Dendritic cell treated with granulocyte-macrophage colony-stimulating factor and Interleukin-4, amounts not matched to agents 40 ng/mL and 50 ng/mL, for 4 days (primary cell): ENCODE results near the gene TMEM59L.

Experiments used
- H3K27ac Mint-ChIP-seq: one replicate; pipeline ENCODE4 v1.8.0; 2022; ENCODE audit warnings: mild to moderate bottlenecking, mixed read lengths
- H3K27me3 Mint-ChIP-seq: one replicate; pipeline ENCODE4 v1.8.0; 2022; ENCODE audit warnings: mild to moderate bottlenecking, mixed read lengths
- H3K36me3 Mint-ChIP-seq: one replicate; pipeline ENCODE4 v1.8.0; 2022; ENCODE audit warnings: low read depth, mixed read lengths
- H3K4me1 Mint-ChIP-seq: one replicate; pipeline ENCODE4 v1.8.0; 2022; ENCODE audit warnings: low read depth, mixed read lengths
- H3K4me3 Mint-ChIP-seq: one replicate; pipeline ENCODE4 v1.8.0; 2022; ENCODE audit warnings: mild to moderate bottlenecking, moderate library complexity, mixed read lengths
- H3K9me3 Mint-ChIP-seq: one replicate; pipeline ENCODE4 v1.8.0; 2022; ENCODE audit warnings: mixed read lengths
- intact Hi-C: fragments of 100-400 bp; cut with micrococcal nuclease; formaldehyde crosslinking; loops from one replicate; pipeline ENCODE4 v1.15.0; 2022

The TMEM59L gene

GRCh38 chr19:18659281-18660050 lies 46.8 kb downstream of the TMEM59L start:
- Mint-ChIP-seq H3K4me3 (peak overlapping the region; percentile 14), H3K4me1 (peaks cover 61% of the 10 kb centered on the region), H3K27ac (peak overlapping the region; percentile 78), H3K27me3 (peaks cover 18% of the 10 kb centered on the region), H3K9me3 (no peaks in the 10 kb centered on the region), H3K36me3 (peaks cover 12% of the 10 kb centered on the region)
- intact Hi-C loops = no loop called here

- peaks cover 18% of the 10 kb centered on the region for H3K27me3 Mint-ChIP-seq
- peaks cover 61% of the 10 kb centered on the region for H3K4me1 Mint-ChIP-seq
- H3K4me3 Mint-ChIP-seq = peak overlapping the region; percentile 51
- peaks cover 20% of the 10 kb centered on the region for H3K36me3 Mint-ChIP-seq
- no peaks in the 10 kb centered on the region for H3K9me3 Mint-ChIP-seq
- intact Hi-C loops = no loop called here
- H3K27ac Mint-ChIP-seq = peak overlapping the region; percentile 78
These were observed 47.6 kb downstream of the TMEM59L start for GRCh38 chr19:18660051-18660910.

- H3K36me3 Mint-ChIP-seq = peaks cover 28% of the 10 kb centered on the region
- H3K27ac Mint-ChIP-seq = peak overlapping the region; percentile 78
- H3K9me3 Mint-ChIP-seq = no peaks in the 10 kb centered on the region
- H3K4me3 Mint-ChIP-seq = peak overlapping the region; percentile 13
- H3K4me1 Mint-ChIP-seq = peaks cover 52% of the 10 kb centered on the region
- intact Hi-C loops = no loop called here
- H3K27me3 Mint-ChIP-seq = peaks cover 18% of the 10 kb centered on the region
These were observed 48.4 kb downstream of the TMEM59L start for GRCh38 chr19:18660939-18661670.

GRCh38 chr19:18662972-18663732 lies 50.5 kb downstream of the TMEM59L start:
- Mint-ChIP-seq H3K9me3 (no peaks in the 10 kb centered on the region), H3K27me3 (peaks cover 10% of the 10 kb centered on the region), H3K4me1 (peaks cover 36% of the 10 kb centered on the region), H3K27ac (no peak overlapping the region), H3K36me3 (peaks cover 48% of the 10 kb centered on the region), H3K4me3 (no peak overlapping the region)
- intact Hi-C loops = no loop called here

GRCh38 chr19:18663940-18664530 lies 51.4 kb downstream of the TMEM59L start:
- Mint-ChIP-seq H3K4me1 (peaks cover 28% of the 10 kb centered on the region), H3K36me3 (peaks cover 57% of the 10 kb centered on the region), H3K27me3 (peaks cover 2% of the 10 kb centered on the region), H3K9me3 (no peaks in the 10 kb centered on the region), H3K27ac (no peak overlapping the region), H3K4me3 (no peak overlapping the region)
- intact Hi-C loops = no loop called here

DNA sequence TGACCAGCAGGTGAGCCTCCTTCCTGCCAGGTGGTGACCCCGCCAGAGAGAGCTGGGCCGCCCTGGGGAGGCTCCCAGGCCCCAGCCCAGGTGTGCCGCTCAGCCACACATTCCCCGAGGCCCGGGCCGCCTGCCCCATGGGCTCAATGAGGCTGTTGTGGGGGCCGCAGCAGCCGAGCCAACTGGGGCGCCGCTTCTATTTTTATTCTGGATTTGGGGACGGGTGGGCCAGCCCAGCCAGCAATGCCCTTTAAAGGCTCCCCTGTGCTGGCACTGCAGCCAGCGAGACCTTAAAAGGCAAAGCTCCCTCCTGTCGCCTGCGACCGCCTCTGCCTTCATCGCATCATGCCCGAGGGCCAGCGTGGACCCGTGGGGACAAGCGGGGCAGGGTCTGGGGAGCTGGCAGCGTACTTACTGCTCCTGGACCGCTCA lies 53.1 kb downstream of the TMEM59L start:
- intact Hi-C loops = no loop called here
- no peaks in the 10 kb centered on the region for H3K9me3 Mint-ChIP-seq
- no peak overlapping the region for H3K27ac Mint-ChIP-seq
- H3K36me3 Mint-ChIP-seq = peaks cover 75% of the 10 kb centered on the region
- no peaks in the 10 kb centered on the region for H3K27me3 Mint-ChIP-seq
- H3K4me3 Mint-ChIP-seq = no peak overlapping the region
- peaks cover 14% of the 10 kb centered on the region for H3K4me1 Mint-ChIP-seq

DNA sequence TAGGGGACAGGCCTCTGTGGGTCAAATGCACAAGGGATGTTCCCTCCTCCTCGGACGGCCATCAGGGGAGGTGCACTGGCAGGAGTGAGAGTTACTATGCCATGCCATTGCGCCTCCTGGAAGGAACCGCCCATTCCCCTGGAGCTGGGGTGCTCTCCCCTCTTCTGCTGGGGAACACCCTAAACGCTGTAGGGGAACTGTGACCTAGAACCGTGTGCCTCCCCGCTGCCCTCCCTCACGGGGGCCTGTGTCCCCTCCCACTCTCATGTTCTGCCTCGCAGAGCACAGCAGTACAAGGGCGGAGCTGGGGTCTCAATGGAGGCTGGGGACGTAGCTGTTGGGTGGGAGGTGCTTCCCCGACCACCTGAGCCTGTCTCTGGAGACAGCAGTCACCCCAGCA lies 53.6 kb downstream of the TMEM59L start:
- Mint-ChIP-seq H3K4me3 (no peak overlapping the region), H3K36me3 (peaks cover 79% of the 10 kb centered on the region), H3K4me1 (peaks cover 9% of the 10 kb centered on the region), H3K9me3 (no peaks in the 10 kb centered on the region), H3K27ac (no peak overlapping the region), H3K27me3 (no peaks in the 10 kb centered on the region)
- intact Hi-C loops = no loop called here

- Mint-ChIP-seq H3K9me3 (no peaks in the 10 kb centered on the region), H3K27ac (no peak overlapping the region), H3K4me1 (peaks cover 5% of the 10 kb centered on the region), H3K27me3 (no peaks in the 10 kb centered on the region), H3K4me3 (no peak overlapping the region), H3K36me3 (peaks cover 79% of the 10 kb centered on the region)
- intact Hi-C loops = no loop called here
These were observed 54.1 kb downstream of the TMEM59L start for GRCh38 chr19:18666784-18667183.

GRCh38 chr19:18667531-18668251 lies 55.0 kb downstream of the TMEM59L start:
- Mint-ChIP-seq H3K4me1 (peaks cover 5% of the 10 kb centered on the region), H3K4me3 (no peak overlapping the region), H3K27ac (no peak overlapping the region), H3K36me3 (peaks cover 82% of the 10 kb centered on the region), H3K27me3 (no peaks in the 10 kb centered on the region), H3K9me3 (no peaks in the 10 kb centered on the region)
- intact Hi-C loops = no loop called here

GRCh38 chr19:18668252-18668631 lies 55.6 kb downstream of the TMEM59L start:
- peaks cover 82% of the 10 kb centered on the region for H3K36me3 Mint-ChIP-seq
- intact Hi-C loops = no loop called here
- H3K9me3 Mint-ChIP-seq = no peaks in the 10 kb centered on the region
- H3K27ac Mint-ChIP-seq = no peak overlapping the region
- H3K4me3 Mint-ChIP-seq = no peak overlapping the region
- no peaks in the 10 kb centered on the region for H3K27me3 Mint-ChIP-seq
- peaks cover 4% of the 10 kb centered on the region for H3K4me1 Mint-ChIP-seq

DNA sequence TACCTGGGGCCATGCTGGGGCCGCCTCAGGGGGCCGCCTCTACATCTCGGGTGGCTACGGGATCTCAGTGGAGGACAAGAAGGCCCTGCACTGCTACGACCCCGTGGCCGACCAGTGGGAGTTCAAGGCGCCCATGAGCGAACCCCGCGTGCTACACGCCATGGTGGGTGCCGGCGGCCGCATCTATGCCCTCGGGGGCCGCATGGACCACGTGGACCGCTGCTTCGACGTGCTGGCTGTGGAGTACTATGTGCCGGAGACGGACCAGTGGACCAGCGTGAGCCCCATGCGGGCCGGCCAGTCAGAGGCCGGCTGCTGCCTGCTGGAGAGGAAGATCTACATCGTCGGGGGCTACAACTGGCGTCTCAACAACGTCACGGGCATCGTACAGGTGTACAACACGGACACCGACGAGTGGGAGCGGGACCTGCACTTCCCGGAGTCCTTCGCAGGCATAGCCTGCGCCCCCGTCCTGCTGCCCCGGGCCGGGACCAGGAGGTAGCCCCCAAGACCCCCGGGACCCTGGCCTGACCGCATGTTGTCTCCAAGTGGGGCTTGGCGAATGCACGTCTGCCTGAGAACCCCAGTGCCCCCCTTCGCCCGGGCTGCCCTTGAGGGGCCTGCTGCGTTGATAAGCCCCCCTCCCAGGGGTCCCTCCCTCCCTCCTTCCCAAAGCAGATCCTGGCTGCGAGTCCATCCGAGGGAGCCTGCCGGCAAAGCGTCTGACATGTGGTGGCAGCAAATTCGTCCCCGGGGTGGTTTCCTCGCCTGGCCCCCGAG lies 56.3 kb downstream of the TMEM59L start:
- H3K36me3 Mint-ChIP-seq = peaks cover 82% of the 10 kb centered on the region
- H3K27me3 Mint-ChIP-seq = no peaks in the 10 kb centered on the region
- no peaks in the 10 kb centered on the region for H3K4me1 Mint-ChIP-seq
- intact Hi-C loops = no loop called here
- no peak overlapping the region for H3K4me3 Mint-ChIP-seq
- H3K27ac Mint-ChIP-seq = no peak overlapping the region
- no peaks in the 10 kb centered on the region for H3K9me3 Mint-ChIP-seq

GRCh38 chr19:18669524-18669817 lies 56.8 kb downstream of the TMEM59L start:
- intact Hi-C loops = no loop called here
- H3K27me3 Mint-ChIP-seq = no peaks in the 10 kb centered on the region
- no peak overlapping the region for H3K4me3 Mint-ChIP-seq
- H3K36me3 Mint-ChIP-seq = peaks cover 77% of the 10 kb centered on the region
- H3K4me1 Mint-ChIP-seq = no peaks in the 10 kb centered on the region
- no peaks in the 10 kb centered on the region for H3K9me3 Mint-ChIP-seq
- H3K27ac Mint-ChIP-seq = no peak overlapping the region
